GM23338 (cell line): Measurements from ENCODE around the gene DMBX1. TPM values are rescaled to one million over a fixed set of nuclear protein-coding genes. Genes with fewer than 3 reads are reported as not detected.

Experiments
- ATAC-seq: fragments of 200-7000 bp; cut with Tn5 transposase; 3 replicates; pipeline ENCODE4 v1.9.1; 2020
- DNase-seq: peaks from one replicate; pipeline ENCODE4 v3.0.0-alpha.2; 2015; ENCODE audit warnings: low spot score
- H2AFZ ChIP-seq: fragments of 200-600 bp; sonication (generic); 2 replicates; pipeline ENCODE4 v1.8.0; 2016; ENCODE audit warnings: antibody characterized with exemption, mild to moderate bottlenecking, moderate library complexity
- H3F3A ChIP-seq: fragments of 200-600 bp; sonication (generic); replicated peaks from 2 replicates; pipeline ENCODE4 v1.8.0; 2017; ENCODE audit warnings: antibody characterized with exemption, mixed run types, low read depth
- H3K27ac ChIP-seq: fragments of 200-600 bp; sonication (generic); 2 replicates; pipeline ENCODE4 v1.6.1; 2016; ENCODE audit warnings: low read depth
- H3K27me3 ChIP-seq: fragments of 200-600 bp; sonication (generic); 2 replicates; pipeline ENCODE4 v1.8.0; 2016; ENCODE audit warnings: mild to moderate bottlenecking, mixed run types, moderate library complexity; ENCODE audit not compliant: insufficient read depth
- H3K36me3 ChIP-seq: fragments of 200-600 bp; sonication (generic); 2 replicates; pipeline ENCODE4 v1.8.0; 2016; ENCODE audit warnings: mild to moderate bottlenecking; ENCODE audit not compliant: insufficient read depth
- H3K4me1 ChIP-seq: fragments of 200-600 bp; sonication (generic); 2 replicates; pipeline ENCODE4 v1.8.0; 2016; ENCODE audit warnings: mild to moderate bottlenecking, moderate library complexity; ENCODE audit not compliant: insufficient read depth
- H3K4me2 ChIP-seq: fragments of 200-600 bp; sonication (generic); 2 replicates; pipeline ENCODE4 v1.7.1; 2017; ENCODE audit warnings: mixed run types
- H3K4me3 ChIP-seq: fragments of 200-600 bp; sonication (generic); 2 replicates; pipeline ENCODE4 v1.6.1; 2016; ENCODE audit warnings: mixed run types
- H3K79me2 ChIP-seq: fragments of 200-600 bp; sonication (generic); replicated peaks from 2 replicates; pipeline ENCODE4 v1.8.0; 2017; ENCODE audit warnings: mild to moderate bottlenecking; ENCODE audit not compliant: insufficient read depth
- H3K9me2 ChIP-seq: fragments of 200-600 bp; sonication (generic); 2 replicates; pipeline ENCODE4 v1.8.0; 2017; ENCODE audit not compliant: insufficient read depth
- H4K20me1 ChIP-seq: fragments of 200-600 bp; sonication (generic); replicated peaks from 2 replicates; pipeline ENCODE4 v1.8.0; 2017; ENCODE audit warnings: mild to moderate bottlenecking; ENCODE audit not compliant: insufficient read depth
- H3K27ac Mint-ChIP-seq: 2 replicates; pipeline ENCODE4 v1.8.0; 2020; ENCODE audit warnings: inconsistent platforms, mild to moderate bottlenecking, moderate library complexity, mixed read lengths
- H3K27me3 Mint-ChIP-seq: 3 replicates; pipeline ENCODE4 v1.8.0; 2022; ENCODE audit warnings: low read depth, mild to moderate bottlenecking, moderate library complexity, mixed read lengths, inconsistent platforms; ENCODE audit not compliant: insufficient read depth, poor library complexity
- H3K36me3 Mint-ChIP-seq: 3 replicates; pipeline ENCODE4 v1.8.0; 2021; ENCODE audit warnings: low read depth, mild to moderate bottlenecking, inconsistent platforms, moderate library complexity, mixed read lengths
- H3K4me1 Mint-ChIP-seq: 3 replicates; pipeline ENCODE4 v1.8.0; 2020; ENCODE audit warnings: mild to moderate bottlenecking, inconsistent platforms, mixed read lengths
- H3K4me3 Mint-ChIP-seq: 3 replicates; pipeline ENCODE4 v1.8.0; 2021; ENCODE audit warnings: moderate library complexity, mild to moderate bottlenecking, inconsistent platforms, mixed read lengths
- H3K9me3 Mint-ChIP-seq: 3 replicates; pipeline ENCODE4 v1.8.0; 2020; ENCODE audit warnings: moderate library complexity, mild to moderate bottlenecking, inconsistent platforms, mixed read lengths
- CREB1 ChIP-seq: fragments of 250-450 bp; sonication (Bioruptor Pico); IDR thresholded peaks from 2 replicates; pipeline ENCODE4 v1.5.0; 2020; ENCODE audit warnings: low read depth, mild to moderate bottlenecking, moderate library complexity
- CTCF ChIP-seq, 2 experiments: fragments of 200-600 bp in 1 of 2; sonication (generic) in 1 of 2; conservative IDR thresholded peaks; 2 replicates each; pipeline versions ENCODE4 v1.5.1 to v1.6.1; 2016 to 2017; ENCODE audit warnings: antibody characterized with exemption in 2 of 2, low read depth in 2 of 2, mild to moderate bottlenecking in 2 of 2, moderate library complexity in 1 of 2
- ETS1 ChIP-seq: IDR thresholded peaks from 2 replicates; pipeline ENCODE4 v1.6.1; 2016; ENCODE audit warnings: antibody characterized with exemption
- EZH2 ChIP-seq: fragments of 200-600 bp; sonication (generic); IDR thresholded peaks from one replicate; pipeline ENCODE4 v1.8.0; 2017; ENCODE audit warnings: antibody characterized with exemption, mild to moderate bottlenecking, low read depth; ENCODE audit not compliant: unreplicated experiment
- JUNB ChIP-seq: IDR thresholded peaks from one replicate; pipeline ENCODE4 v1.6.1; 2016; ENCODE audit warnings: antibody characterized with exemption; ENCODE audit not compliant: unreplicated experiment
- REST ChIP-seq: IDR thresholded peaks from one replicate; pipeline ENCODE4 v1.6.1; 2018; ENCODE audit warnings: antibody characterized with exemption; ENCODE audit not compliant: unreplicated experiment
- STAT1 ChIP-seq: IDR thresholded peaks from one replicate; pipeline ENCODE4 v1.6.1; 2016; ENCODE audit warnings: antibody characterized with exemption; ENCODE audit not compliant: unreplicated experiment
- ZNF114 ChIP-seq: fragments of 250-450 bp; sonication (Bioruptor Pico); IDR thresholded peaks from 2 replicates; pipeline ENCODE4 v1.5.0; 2020; ENCODE audit warnings: mild to moderate bottlenecking, moderate library complexity
- ZNF331 ChIP-seq: fragments of 250-450 bp; sonication (Bioruptor Pico); IDR thresholded peaks from 2 replicates; pipeline ENCODE4 v1.5.0; 2020; ENCODE audit warnings: low read depth, mild to moderate bottlenecking, moderate library complexity
- polyA plus RNA-seq: library from polyadenylated mRNA; unstranded; fragments of >200 nt; fragmentation: Nextera tagmentation; extraction: Ambion mirVana; gene quantifications from 2 replicates; pipeline ENCODE4 v1.2.1, GENCODE V29; 2016
- total RNA-seq: library from RNA; depleted of rRNA; stranded (reverse); fragments of >200 nt; shearing (Covaris generic); gene quantifications from 2 replicates; pipeline ENCODE4 v1.2.3, GENCODE V29; 2014

Gene DMBX1
- total and polyA plus RNA-seq, 2 experiments from 2014 or later = 0.11 TPM; not detected in 1

GRCh38 chr1:46532095-46532494 lies 42.5 kb downstream of the DMBX1 start (continued):
- TF ChIP-seq CTCF (conservative IDR thresholded peaks at IDR 0.05; ENCODE audit: low read depth in 2 of 2) = no peak
- TF ChIP-seq STAT1 = no peak
- no peak for TF ChIP-seq ETS1
- TF ChIP-seq REST = no peak
- no peak for TF ChIP-seq ZNF331
- TF ChIP-seq CREB1 (CRISPR knock-in tag) = no peak

GRCh38 chr1:46532498-46533178 lies 43.0 kb downstream of the DMBX1 start:
- peaks cover 65% of the 10 kb centered on the region for H3K27me3 Mint-ChIP-seq
- Histone ChIP-seq H3K9me2 (no peaks in the 10 kb centered on the region), H4K20me1 (no peaks in the 10 kb centered on the region), H3K36me3 (no peaks in the 10 kb centered on the region), H3F3A (peaks cover 6% of the 10 kb centered on the region; the same call in 1 of the 2 replicates), H3K4me2 (peak overlapping the region; percentile 57; the same call in 1 of the 2 replicates), H3K4me3 (peak overlapping the region; percentile 50), H3K27me3 (peaks cover 98% of the 10 kb centered on the region), H3K79me2 (no peaks in the 10 kb centered on the region), H2AFZ (no peak overlapping the region), H3K4me1 (peaks cover 6% of the 10 kb centered on the region), H3K27ac (no peak overlapping the region)
- no peaks in the 10 kb centered on the region for H3K9me3 Mint-ChIP-seq
- no peak overlapping the region for H3K27ac Mint-ChIP-seq
- TF ChIP-seq JUNB (no peak), EZH2 (peak; percentile 66), ZNF114 (no peak), CTCF (conservative IDR thresholded peaks at IDR 0.05; ENCODE audit: low read depth in 2 of 2) (peak; percentile 77 to 81), STAT1 (no peak), REST (no peak)
- peak overlapping the region; percentile 52 for H3K4me3 Mint-ChIP-seq
- DNase-seq (peak; percentile 85), ATAC-seq (peak; percentile 66)
- H3K36me3 Mint-ChIP-seq = no peaks in the 10 kb centered on the region
- H3K4me1 Mint-ChIP-seq = peaks cover 20% of the 10 kb centered on the region
